HG02884 (cell line): ENCODE results near the gene RBM20.

Experiments
- ATAC-seq: cut with Tn5 transposase; IDR thresholded peaks from one replicate; pipeline ENCODE4 v1.9.1; 2021; ENCODE audit warnings: mild to moderate bottlenecking, moderate library complexity; ENCODE audit not compliant: unreplicated experiment

The RBM20 gene

GRCh38 chr10:110845192-110845755, 201.1 kb downstream of the RBM20 start:
- ATAC-seq = no peak

- no peak for ATAC-seq
These were observed 201.9 kb downstream of the RBM20 start for GRCh38 chr10:110845756-110846620.

GRCh38 chr10:110847374-110847773, 203.2 kb downstream of the RBM20 start:
- ATAC-seq = no peak

- no peak for ATAC-seq
These were observed 204.0 kb downstream of the RBM20 start for GRCh38 chr10:110848106-110848505.

GRCh38 chr10:110850099-110850498, 206.0 kb downstream of the RBM20 start:
- no peak for ATAC-seq

- ATAC-seq = no peak
These were observed 207.0 kb downstream of the RBM20 start for GRCh38 chr10:110851020-110851612.

GRCh38 chr10:110852255-110852896, 208.2 kb downstream of the RBM20 start:
- no peak for ATAC-seq

GRCh38 chr10:110852947-110853346, 208.8 kb downstream of the RBM20 start:
- no peak for ATAC-seq

- ATAC-seq = no peak
These were observed 209.9 kb downstream of the RBM20 start for GRCh38 chr10:110853921-110854605.

- ATAC-seq = no peak
These were observed 213.4 kb downstream of the RBM20 start for GRCh38 chr10:110857265-110858171.

- ATAC-seq = no peak
These were observed 214.3 kb downstream of the RBM20 start for GRCh38 chr10:110858297-110858934.

- no peak for ATAC-seq
These were observed 215.3 kb downstream of the RBM20 start for GRCh38 chr10:110859206-110859972.

- ATAC-seq = no peak
These were observed 215.8 kb downstream of the RBM20 start for GRCh38 chr10:110859973-110860376.

- peak; percentile 34 for ATAC-seq
These were observed 216.6 kb downstream of the RBM20 start for GRCh38 chr10:110860576-110861241.

- ATAC-seq = no peak
These were observed 217.3 kb downstream of the RBM20 start for GRCh38 chr10:110861476-110861875.

- no peak for ATAC-seq
These were observed 218.0 kb downstream of the RBM20 start for GRCh38 chr10:110861930-110862649.

GRCh38 chr10:110862961-110863360, 218.8 kb downstream of the RBM20 start:
- no peak for ATAC-seq
